SIG-M5 treated with dmso at 0.1 percent for 504 hours (cell line): Measurements from ENCODE around the gene MEGF6.
A peak's percentile ranks its signal among the peaks of the same experiment; 100 is the strongest.
"Not testable (repeated sequence)": the region's sequence is repeated elsewhere in the genome, so short reads cannot be mapped to it uniquely, and the experiment has no call there.

Source experiments
- DNase-seq: peaks from one replicate; lab custom pipeline; 2025; ENCODE audit not compliant: unreplicated experiment; lab: John Stamatoyannopoulos, UW

MEGF6 gene

GRCh38 chr1:3630161-3630611, 18.9 kb upstream of the MEGF6 start:
- no peak for DNase-seq

- no peak for DNase-seq
Measured at GRCh38 chr1:3629561-3630160, 18.4 kb upstream of the MEGF6 start.

DNA sequence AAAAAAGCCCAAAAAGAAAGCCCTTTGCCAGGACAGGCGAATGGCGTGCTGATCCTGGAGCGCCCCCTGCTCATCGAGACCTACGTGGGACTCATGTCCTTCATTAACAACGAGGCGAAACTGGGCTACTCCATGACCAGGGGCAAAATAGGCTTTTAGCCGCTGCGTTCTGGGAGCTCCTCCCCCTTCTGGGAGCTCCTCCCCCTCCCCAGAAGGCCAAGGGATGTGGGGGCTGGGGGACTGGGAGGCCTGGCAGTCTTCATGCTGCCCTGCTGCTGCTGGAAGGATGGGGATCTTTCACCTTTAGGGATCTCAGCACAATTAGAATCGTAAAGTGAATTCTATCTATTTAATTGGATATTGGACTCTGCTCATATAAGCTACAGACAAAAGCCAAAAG, 17.1 kb upstream of the MEGF6 start:
- no peak for DNase-seq

DNA sequence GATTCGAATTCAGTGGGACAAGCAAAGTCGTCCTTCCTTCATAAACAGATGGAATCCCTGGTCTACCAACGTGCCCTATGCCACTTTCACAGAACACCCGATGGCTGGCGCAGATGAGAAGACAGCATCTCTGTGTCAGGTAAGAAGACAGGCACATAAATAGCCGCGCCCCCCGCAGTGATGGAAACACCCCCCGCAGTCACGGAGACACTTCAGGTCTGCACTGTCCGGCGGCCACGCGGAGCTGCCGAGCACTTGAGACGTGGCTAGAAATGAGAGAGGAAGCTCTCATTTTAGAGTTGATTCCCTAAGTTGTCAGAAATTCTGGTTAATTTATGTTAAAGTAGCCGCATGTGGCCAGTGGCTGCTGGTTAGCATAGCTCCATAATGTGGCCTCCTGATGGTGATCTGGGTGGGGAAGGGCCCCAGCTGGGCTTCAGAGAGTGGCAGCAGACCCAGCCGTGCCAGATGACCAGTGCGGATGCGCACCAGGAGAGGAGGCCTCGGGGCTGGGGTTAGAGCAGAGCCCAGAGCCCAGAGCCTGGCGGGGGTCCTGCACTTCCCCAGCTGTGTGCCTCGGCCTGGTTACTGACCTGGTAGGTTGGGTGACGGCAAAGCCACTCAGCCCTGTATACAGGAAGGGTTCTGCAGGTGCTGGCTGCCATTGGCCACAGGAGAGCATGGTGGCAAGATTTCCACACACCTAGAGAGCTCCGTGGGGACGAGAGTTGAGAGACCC, 16.4 kb upstream of the MEGF6 start:
- no peak for DNase-seq

- no peak for DNase-seq
Measured at GRCh38 chr1:3626025-3626424, 14.7 kb upstream of the MEGF6 start.

DNA sequence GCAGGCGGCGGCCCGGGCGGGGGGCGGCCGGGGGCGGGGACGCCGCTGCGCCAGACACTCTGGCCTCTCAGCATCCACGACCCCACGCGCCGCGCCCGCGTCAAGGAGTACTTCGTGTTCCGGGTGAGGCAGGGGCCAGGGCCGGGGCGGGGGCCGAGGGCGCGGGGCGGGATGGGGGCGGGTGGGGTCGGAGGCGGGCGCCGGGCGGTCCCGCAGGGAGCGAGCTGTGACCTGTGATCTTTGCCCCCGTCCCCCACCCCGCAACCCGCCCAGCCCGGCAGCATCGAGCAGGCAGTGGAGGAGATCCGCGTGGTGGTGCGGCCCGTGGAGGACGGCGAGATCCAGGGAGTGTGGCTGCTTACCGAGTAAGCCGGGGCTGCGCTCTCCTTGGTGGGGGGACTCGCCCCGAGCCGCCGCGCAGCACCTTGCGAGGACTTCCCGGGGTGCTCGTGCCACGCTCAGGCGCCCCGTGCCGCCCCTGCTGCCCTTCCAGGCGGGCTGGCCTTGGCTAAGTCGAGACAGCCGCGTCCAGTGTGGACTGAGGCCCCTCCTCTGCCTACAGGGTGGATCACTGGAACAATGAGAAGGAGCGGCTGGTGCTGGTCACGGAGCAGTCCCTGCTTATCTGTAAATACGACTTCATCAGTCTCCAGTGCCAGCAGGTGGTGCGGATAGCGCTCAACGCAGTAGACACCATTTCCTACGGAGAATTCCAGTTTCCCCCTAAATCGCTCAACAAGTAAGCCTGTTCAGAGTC, 14.0 kb upstream of the MEGF6 start:
- DNase-seq: peak; percentile 17

GRCh38 chr1:3624200-3625136, 13.2 kb upstream of the MEGF6 start, which contains the start of gene TPRG1L:
Gene TPRG1L, plus strand, starts transcription at chr1:3625015. Its CDS starts 58 bp downstream, at chr1:3625073.
- DNase-seq: peak; percentile 94

GRCh38 chr1:3623441-3624199, 12.3 kb upstream of the MEGF6 start:
- no peak for DNase-seq

- DNase-seq: not testable (repeated sequence)
Measured at GRCh38 chr1:3622102-3622501, 10.8 kb upstream of the MEGF6 start.

DNA sequence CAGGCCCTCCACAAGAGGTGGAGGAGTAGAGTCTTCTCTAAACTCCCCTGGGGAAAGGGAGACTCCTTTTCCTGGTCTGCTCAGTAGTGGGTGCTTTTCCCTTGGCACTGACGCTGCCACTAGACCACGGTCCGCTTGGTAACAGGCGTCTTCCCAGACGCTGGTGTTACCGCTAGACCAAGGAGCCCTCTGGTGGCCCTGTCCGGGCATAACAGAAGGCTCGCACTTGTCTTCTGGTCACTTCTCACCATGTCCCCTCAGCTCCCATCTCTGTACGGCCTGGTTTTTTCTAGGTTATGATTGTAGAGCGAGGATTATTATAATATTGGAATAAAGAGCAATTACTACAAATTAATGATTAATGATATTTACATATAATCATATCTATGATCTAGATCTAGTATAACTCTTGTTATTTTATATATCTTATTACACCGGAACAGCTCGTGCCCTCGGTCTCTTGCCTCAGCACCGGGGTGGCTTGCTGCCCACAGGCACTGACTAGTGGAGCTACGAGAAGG, 9.9 kb upstream of the MEGF6 start:
- not testable (repeated sequence) for DNase-seq

- DNase-seq: no peak
Measured at GRCh38 chr1:3620708-3621107, 9.4 kb upstream of the MEGF6 start.

DNA sequence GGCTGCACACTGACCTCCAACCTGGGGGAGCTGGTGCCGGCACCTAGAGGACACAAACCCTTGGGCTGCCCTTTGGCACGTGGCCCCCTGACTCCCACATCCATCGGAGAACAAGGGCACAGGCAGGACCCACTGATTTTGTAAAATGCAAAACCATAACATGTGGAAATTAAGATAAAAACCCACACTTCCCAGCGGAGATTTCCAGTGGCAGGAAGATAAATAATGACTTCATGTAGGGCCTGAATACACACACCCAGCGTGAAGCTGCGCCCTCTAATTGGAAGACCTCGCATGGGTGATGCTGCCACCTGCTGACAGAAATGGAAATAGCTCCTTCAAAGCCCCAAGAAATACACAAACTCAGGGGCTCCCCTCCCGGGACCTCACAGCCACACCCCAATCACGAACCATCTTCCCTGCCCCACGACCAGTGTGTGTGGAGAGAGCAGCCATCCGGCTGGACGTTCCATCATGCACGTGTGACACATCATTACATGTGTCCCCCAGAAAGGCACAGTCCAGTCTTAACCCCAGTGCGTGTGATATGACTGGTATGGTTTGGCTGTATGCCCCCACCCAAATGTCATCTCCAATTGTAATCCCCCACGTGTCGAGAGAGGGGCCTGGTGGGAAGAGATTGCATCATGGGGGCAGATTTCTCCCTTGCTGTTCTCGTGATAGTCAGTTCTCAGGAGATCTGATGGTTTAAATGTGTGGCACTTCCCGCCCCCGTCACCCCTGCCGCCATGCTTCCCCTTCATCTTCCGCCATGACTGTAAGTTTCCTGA, 7.8 kb upstream of the MEGF6 start:
- peak; percentile 49 for DNase-seq

- DNase-seq: no peak
Measured at GRCh38 chr1:3618531-3618880, 7.2 kb upstream of the MEGF6 start.

- no peak for DNase-seq
Measured at GRCh38 chr1:3617806-3618345, 6.6 kb upstream of the MEGF6 start.

- no peak for DNase-seq
Measured at GRCh38 chr1:3616861-3617260, 5.6 kb upstream of the MEGF6 start.

GRCh38 chr1:3614755-3615742, 3.7 kb upstream of the MEGF6 start:
- DNase-seq: no peak

DNA sequence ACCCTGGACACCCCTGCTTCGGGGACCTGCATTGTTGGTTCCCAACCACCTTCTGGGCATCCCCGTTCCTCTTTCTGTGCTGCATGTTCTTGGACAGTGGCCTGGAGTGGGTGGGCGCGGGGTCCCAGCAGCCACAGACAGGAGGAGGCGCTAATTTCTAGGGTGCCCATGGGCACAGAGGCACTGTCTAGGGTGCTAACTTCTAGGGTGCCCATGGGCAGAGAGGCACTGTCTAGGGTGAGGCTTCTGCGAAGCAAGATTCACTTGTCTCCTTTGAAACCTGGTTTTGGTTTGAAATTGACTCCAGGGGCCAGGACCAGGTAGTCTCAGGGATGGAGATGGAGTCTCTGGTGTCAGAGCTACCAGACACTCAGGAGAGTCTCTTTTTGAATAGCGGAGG, 815 bp upstream of the MEGF6 start:
- DNase-seq: no peak
